Psoas muscle (tissue), 8 donors: ENCODE data around the gene CUBN. TPM values are rescaled to one million over a fixed set of nuclear protein-coding genes. Genes with fewer than 3 reads are reported as not detected.

Experiments
- ATAC-seq, 4 donors: fragments of 200-7000 bp; cut with Tn5 transposase; one replicate each; pipeline ENCODE4 v1.9.1; 2020; ENCODE audit warnings: moderate library complexity in 3 of 4, mild to moderate bottlenecking in 2 of 4
- DNase-seq, 2 donors: peaks; one replicate each; pipeline ENCODE4 v3.0.0-alpha.2; 2020
- H3K27ac ChIP-seq: fragments of 200-600 bp; one replicate; pipeline ENCODE4 v1.8.0; 2022
- H3K27me3 ChIP-seq, 3 donors: fragments of 200-600 bp in 1 of 3; one replicate each; pipeline versions ENCODE4 v1.6.1 to v1.8.0; 2013 to 2022; ENCODE audit warnings: low read length in 2 of 3, mild to moderate bottlenecking in 2 of 3, moderate library complexity in 1 of 3; ENCODE audit not compliant: insufficient read depth in 3 of 3
- H3K36me3 ChIP-seq, 2 donors: fragments of 200-600 bp in 1 of 2; one replicate each; pipeline versions ENCODE4 v1.6.1 to v1.8.0; 2013 to 2022; ENCODE audit warnings: low read depth in 1 of 2, mild to moderate bottlenecking in 1 of 2, moderate library complexity in 1 of 2; ENCODE audit not compliant: insufficient read depth in 1 of 2
- H3K4me1 ChIP-seq: fragments of 200-600 bp; one replicate; pipeline ENCODE4 v1.8.0; 2022
- H3K4me3 ChIP-seq: fragments of 200-600 bp; one replicate; pipeline ENCODE4 v1.8.0; 2022; ENCODE audit warnings: mild to moderate bottlenecking
- H3K9me3 ChIP-seq: fragments of 200-600 bp; one replicate; pipeline ENCODE4 v1.8.0; 2022
- CTCF ChIP-seq: fragments of 200-600 bp; IDR thresholded peaks from one replicate; pipeline ENCODE4 v1.8.0; 2022; ENCODE audit warnings: antibody characterized with exemption
- WGBS, 3 donors: extraction: QIAGEN DNeasy Blood & Tissue Kit; methylation state at CpG; one replicate each; pipeline versions ENCODE4 v1.1.6 to v1.1.7; 2013; 5-methylcytosine and 5-hydroxymethylcytosine counted together
- intact Hi-C, 2 donors: fragments of 100-400 bp; cut with DNase I; formaldehyde crosslinking; loops; one replicate each; pipeline versions ENCODE4 v1.11.0 to v1.14.2; 2022
- polyA plus RNA-seq, 3 donors: library from polyadenylated mRNA; stranded (reverse); fragments of 200-250 nt; gene quantifications; one replicate each; pipeline ENCODE4 v1.2.3, GENCODE V29; 2013
- total RNA-seq, 4 donors: library from RNA; stranded (reverse); fragmentation: NEBNext Ultra II Directional in 2 of 4; extraction: Animal tissue kit (Norgen Biotek cat#: 25700) in 2 of 4; gene quantifications; one replicate each; pipeline versions ENCODE4 v1.2.1 to v1.2.4, GENCODE V29; 2021 to 2023
- donor health status: healthy with polysubstance abuse.
- donor health status: DM: no; HTN: no; CAD: no; lungs with moderate emphysema.
- donor health status: Bipolar disorder and iron deficiency.
- donor health status: healthy.
- donor health status: DM: yes; HTN: yes; CAD: no.
- donor health status: DM: no; HTN: no; CAD: no.
- donor health status: DM: no; HTN: no; CAD: no.
- donor health status: DM: yes; HTN: yes; CAD: no.

Gene CUBN
- total and polyA plus RNA-seq, 7 donors = 0.07 to 1.1 (median 0.22) TPM

DNA sequence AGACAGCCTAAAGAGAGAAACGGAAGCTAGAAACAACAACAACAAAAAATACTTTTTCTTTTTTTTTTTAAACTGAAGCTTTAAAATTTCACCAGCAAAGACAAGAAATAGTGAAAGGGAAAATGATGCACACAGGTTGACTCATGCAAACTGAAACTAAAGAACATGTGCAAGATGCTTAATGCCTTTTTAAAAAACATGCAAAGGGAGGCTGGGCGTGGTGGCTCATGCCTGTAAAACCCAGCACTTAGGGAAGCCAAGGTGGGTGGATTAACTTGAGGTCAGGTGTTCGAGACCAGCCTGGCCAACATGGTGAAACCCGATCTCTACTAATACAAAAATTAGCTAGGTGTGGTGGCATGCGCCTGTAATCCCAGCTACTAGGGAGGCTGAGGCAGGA lies 15.1 kb upstream of the CUBN start:
- Histone ChIP-seq H3K9me3 (no peaks in the 10 kb centered on the region), H3K36me3 (no peaks in the 10 kb centered on the region), H3K4me3 (no peak overlapping the region), H3K4me1 (no peaks in the 10 kb centered on the region), H3K27me3 (no peaks in the 10 kb centered on the region), H3K27ac (no peak overlapping the region)
- intact Hi-C loops = no loop called here
- no peak for DNase-seq
- 85 to 86% (median 86%) methylated on average over 5 of the region's 5 CpGs for WGBS, 3 donors
- TF ChIP-seq CTCF = no peak
- no peak for ATAC-seq

GRCh38 chr10:17144032-17144431 lies 14.4 kb upstream of the CUBN start:
- TF ChIP-seq CTCF = no peak
- no peaks in the 10 kb centered on the region for H3K4me1 ChIP-seq
- intact Hi-C loops = no loop called here
- ATAC-seq = no peak
- H3K4me3 ChIP-seq = no peak overlapping the region
- H3K27me3 ChIP-seq = no peaks in the 10 kb centered on the region
- no peak overlapping the region for H3K27ac ChIP-seq
- H3K36me3 ChIP-seq = no peaks in the 10 kb centered on the region
- no peaks in the 10 kb centered on the region for H3K9me3 ChIP-seq
- WGBS, 3 donors = 96 to 100% (median 99%) methylated on average over 2 of the region's 2 CpGs
- no peak for DNase-seq

DNA sequence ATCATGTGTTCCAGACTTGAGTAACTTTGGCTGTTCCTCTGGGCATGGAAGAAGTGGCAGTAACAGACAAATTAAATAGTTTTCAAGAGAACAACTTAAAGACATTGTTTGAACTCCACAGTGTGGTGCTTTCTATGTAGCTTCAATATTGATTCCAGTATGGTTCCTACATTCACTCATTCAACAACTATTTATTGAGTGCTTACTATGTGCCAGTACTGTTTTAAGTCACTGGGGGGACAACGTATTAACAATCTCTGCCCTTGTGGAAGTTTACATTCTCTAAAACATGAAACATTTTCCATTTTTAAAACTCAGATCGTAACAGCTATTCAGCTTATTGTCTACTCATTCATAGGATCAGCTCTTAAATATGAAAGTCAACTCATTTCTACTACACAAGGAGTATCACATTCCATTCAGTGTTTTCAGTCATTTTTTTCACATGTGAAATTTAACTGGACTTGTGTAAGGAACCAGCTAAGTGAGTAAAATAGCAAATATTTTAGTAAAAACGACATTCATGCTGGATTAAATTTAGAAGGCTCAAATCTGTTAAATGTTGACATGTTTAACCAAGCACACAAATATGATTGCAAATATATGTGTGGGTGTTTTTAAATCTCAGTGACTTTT lies 13.6 kb upstream of the CUBN start:
- Histone ChIP-seq H3K36me3 (no peaks in the 10 kb centered on the region), H3K4me1 (no peaks in the 10 kb centered on the region), H3K4me3 (no peak overlapping the region), H3K27me3 (peaks cover 0 to 3% (median 0%) of the 10 kb centered on the region in 3 donors), H3K9me3 (no peaks in the 10 kb centered on the region), H3K27ac (no peak overlapping the region)
- intact Hi-C loops = no loop called here
- no peak for DNase-seq
- 84 to 86% (median 85%) methylated on average over 3 of the region's 3 CpGs for WGBS, 3 donors
- ATAC-seq = no peak
- no peak for TF ChIP-seq CTCF

- 70 to 97% (median 87%) methylated on average over 1 of the region's 1 CpG for WGBS, 3 donors
- ATAC-seq (no peak), DNase-seq (no peak)
- Histone ChIP-seq H3K27me3 (peaks cover 0 to 3% (median 0%) of the 10 kb centered on the region in 3 donors), H3K27ac (no peak overlapping the region), H3K36me3 (no peaks in the 10 kb centered on the region), H3K9me3 (no peaks in the 10 kb centered on the region), H3K4me3 (no peak overlapping the region), H3K4me1 (no peaks in the 10 kb centered on the region)
- intact Hi-C loops = no loop called here
- TF ChIP-seq CTCF = no peak
These were observed 12.1 kb upstream of the CUBN start for GRCh38 chr10:17141504-17142229.

DNA sequence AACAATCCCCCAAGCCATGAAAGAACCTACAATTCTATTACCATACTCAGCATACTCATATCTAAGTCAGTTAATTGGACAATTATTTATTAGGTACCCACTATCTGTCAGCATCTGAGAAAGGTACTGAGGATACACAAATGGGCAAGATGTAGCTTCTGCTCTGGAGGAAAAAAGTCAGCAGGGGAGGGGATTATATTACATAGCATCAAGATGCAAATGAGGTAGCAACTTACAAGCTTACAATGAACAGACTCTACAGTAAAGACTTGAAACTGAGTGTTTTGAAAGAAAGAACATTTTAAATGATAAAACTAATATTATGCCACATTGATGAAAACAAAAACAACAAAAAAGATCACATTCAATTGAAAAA lies 10.8 kb upstream of the CUBN start:
- peaks cover 0 to 3% (median 0%) of the 10 kb centered on the region in 3 donors for H3K27me3 ChIP-seq
- H3K4me3 ChIP-seq = no peak overlapping the region
- no peak for TF ChIP-seq CTCF
- H3K9me3 ChIP-seq = no peaks in the 10 kb centered on the region
- intact Hi-C loops = no loop called here
- no peaks in the 10 kb centered on the region for H3K4me1 ChIP-seq
- ATAC-seq (no peak), DNase-seq (no peak)
- H3K27ac ChIP-seq = no peak overlapping the region
- no peaks in the 10 kb centered on the region for H3K36me3 ChIP-seq
